ENCODE results near the gene SDC1.
"Not testable (repeated sequence)": the region's sequence is repeated elsewhere in the genome, so short reads cannot be mapped to it uniquely, and the experiment has no call there.

- TF ChIP-seq, protein P1, sequence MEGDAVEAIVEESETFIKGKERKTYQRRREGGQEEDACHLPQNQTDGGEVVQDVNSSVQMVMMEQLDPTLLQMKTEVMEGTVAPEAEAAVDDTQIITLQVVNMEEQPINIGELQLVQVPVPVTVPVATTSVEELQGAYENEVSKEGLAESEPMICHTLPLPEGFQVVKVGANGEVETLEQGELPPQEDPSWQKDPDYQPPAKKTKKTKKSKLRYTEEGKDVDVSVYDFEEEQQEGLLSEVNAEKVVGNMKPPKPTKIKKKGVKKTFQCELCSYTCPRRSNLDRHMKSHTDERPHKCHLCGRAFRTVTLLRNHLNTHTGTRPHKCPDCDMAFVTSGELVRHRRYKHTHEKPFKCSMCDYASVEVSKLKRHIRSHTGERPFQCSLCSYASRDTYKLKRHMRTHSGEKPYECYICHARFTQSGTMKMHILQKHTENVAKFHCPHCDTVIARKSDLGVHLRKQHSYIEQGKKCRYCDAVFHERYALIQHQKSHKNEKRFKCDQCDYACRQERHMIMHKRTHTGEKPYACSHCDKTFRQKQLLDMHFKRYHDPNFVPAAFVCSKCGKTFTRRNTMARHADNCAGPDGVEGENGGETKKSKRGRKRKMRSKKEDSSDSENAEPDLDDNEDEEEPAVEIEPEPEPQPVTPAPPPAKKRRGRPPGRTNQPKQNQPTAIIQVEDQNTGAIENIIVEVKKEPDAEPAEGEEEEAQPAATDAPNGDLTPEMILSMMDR (IDR thresholded peaks at IDR 0.05), result not testable (repeated sequence)
- TF ChIP-seq EP300, POLR2A (IDR thresholded peaks at IDR 0.05): not testable (repeated sequence)
Measured at GRCh38 chr2:20240291-20240690, 15.4 kb upstream of the SDC1 start.
